Measurements from ENCODE around the gene ATXN7L3B.

The ATXN7L3B gene

DNA sequence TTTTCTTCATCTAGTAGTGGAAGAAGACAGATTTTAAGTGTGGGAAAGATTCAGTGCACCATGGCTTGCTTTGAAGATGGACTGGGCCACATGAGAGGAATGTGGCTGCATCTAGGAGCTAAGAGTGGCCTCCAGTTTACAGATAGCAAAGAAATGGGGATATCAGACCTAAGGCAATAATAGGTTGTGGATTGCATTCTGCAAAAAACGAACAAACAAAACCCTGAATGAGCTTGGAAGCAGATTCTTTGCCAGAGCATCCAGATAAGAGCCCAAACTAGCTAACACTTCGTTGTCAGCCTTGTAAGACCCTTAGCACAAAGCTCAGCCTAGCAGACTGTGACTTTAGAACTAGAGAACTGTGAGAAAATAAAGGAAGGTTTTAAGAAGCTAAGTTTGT lies 9.6 kb downstream of the ATXN7L3B start:
- DNase-seq (ENCODE audit: insufficient read length, low spot score), result no peak
- no peak for FAIRE-seq

DNA sequence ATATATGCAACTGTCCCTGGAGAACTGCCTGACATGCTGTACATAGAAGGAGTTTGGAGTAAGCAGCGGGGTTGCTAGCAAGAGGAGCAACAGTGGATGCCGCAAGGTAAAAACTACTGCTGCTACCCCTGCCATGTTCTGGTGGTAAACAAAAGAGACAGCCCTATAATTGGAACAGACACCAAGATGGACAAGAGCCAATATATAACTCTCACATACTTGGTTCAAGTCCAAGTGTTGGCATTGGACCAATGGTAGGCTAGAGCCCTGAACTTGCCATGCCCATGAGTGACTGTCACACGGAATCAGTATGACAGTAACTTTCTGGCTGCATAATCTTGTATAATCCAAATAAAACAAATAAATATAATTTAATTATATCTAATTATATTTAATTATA lies 13.7 kb downstream of the ATXN7L3B start:
- DNase-seq (ENCODE audit: insufficient read length, low spot score) (no peak), FAIRE-seq (no peak)

DNA sequence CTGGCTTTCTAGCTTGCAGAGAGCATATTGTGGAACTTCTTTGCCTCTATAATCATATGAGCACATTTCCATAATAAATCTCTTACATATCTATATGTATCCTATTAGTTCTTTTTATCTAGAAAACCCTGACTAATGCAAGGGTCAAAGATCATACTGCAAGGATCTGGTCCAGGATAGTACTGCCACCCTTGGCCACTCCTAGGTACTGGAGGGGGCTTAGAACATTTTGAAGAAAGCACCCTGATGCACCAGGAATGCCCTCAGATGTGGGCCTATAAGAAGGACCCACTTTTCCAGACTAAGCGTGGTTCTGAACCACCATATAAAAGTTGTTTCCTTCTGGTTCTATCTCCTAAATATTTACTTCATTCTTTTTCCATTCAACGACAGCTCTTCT lies 14.6 kb downstream of the ATXN7L3B start:
- FAIRE-seq, result no peak
- DNase-seq (ENCODE audit: insufficient read length, low spot score), result no peak

DNA sequence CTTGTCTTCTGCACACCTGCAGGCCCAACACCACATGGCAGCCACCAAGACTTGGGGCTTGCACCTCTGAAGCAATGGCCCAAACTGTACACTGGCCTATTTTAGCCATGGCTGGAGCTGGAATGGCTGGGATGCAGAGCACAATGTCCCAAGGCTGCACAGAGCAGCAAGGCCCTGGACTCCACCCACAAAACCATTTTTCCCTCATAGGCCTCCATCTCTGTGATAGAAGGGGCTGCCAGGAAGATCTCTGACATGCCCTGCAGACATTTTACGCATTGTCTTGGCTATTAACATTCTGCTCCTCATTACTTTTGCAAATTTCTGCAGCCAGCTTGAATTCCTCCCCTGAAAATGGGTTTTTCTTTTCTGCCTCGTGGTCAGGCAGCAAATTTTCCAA lies 22.1 kb downstream of the ATXN7L3B start:
- FAIRE-seq (no peak), DNase-seq (ENCODE audit: insufficient read length, low spot score) (no peak)

DNA sequence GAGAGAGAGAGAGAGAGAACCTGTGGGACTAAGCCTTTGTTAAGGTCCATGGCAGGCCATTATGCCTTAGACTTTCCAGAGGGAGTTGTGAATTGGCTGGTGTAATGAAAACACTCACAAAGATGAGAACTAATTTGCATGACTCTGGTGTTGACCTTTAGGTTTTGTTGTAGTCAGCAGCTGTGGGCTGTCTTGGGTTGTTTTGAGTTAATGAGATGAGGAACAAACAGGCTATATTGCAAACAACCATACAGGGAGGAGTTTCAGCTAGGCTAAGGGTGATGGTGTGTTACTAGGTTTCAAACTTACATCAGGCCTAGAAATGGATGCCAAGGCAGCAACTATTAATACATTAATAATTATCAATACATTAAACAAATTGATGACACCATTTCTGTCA lies 26.3 kb downstream of the ATXN7L3B start:
- FAIRE-seq (no peak), DNase-seq (ENCODE audit: insufficient read length, low spot score) (no peak)

DNA sequence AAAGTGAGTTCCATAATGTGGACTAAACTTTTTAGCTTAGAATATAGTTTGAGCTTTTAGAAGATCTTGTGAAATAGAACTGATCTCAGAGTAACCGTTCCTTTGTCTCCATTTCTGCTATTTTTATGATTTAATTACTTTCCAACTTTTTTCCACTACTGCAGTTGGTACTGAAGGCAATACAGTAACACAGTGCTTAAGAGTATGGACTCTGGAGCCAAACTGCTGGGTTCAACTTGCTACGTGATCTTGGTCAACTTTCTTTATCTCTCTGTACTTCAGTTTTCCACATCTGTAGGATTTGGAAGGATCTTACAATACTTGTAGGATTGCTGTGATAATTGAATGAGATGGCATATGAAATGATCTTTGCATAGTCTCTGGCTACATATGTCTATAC lies 40.9 kb downstream of the ATXN7L3B start:
- FAIRE-seq (no peak), DNase-seq (ENCODE audit: insufficient read length, low spot score) (no peak)

DNA sequence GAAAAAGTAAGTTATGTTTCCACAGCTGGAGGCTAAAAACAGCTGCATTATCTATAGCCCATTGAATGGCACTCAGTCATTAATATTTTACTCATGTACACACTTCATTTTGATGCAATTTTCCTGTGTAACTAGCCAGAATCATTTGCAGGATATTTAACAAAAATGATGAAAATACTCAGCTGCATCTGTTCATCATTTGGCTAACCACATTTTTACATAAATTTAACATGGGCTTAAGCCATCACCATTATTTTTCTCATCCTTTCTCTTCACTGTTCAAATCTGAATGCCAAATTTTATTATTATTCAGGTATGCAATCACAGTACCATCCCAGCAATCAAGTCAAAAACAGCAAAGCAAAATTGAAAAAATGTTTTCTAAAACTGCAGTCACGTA lies 41.8 kb downstream of the ATXN7L3B start:
- DNase-seq (ENCODE audit: insufficient read length, low spot score) (no peak), FAIRE-seq (no peak)

DNA sequence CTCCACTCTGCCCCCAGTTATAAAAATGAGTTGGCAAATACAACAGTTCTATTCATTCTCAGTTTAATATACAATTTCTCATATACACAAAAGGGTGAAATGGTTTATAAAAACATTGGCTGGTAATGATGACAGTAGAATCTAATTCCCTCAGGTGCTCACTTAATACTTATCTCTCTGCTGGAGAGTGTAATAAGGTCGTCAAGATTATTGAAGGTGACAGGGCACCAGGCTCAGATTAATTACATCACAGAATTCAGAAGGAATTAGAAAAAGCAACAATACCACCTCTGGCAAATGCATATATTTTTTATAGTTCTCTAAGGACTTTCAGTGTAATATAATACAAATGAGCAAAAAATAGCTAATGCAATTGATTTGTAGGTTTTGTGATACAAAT lies 42.3 kb downstream of the ATXN7L3B start:
- DNase-seq (ENCODE audit: insufficient read length, low spot score), result no peak
- FAIRE-seq, result no peak

DNA sequence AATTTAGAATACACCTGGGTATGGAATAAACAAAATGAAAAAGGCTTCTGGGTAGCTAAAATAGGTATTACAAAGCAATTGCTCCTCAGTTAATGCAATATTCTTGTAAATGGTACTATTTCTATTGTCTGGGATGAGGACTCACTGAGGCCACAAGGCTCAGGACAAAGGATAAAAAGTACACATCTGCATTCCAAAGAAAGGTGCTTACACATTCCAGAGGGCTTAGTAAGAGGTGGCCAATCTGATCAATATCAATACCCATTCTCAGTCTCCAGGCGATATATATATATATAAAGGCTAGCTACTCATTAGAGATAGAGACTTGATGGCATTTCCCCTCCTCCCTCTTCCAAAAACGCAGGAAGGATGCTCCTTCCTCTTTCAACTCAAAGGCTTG lies 43.8 kb downstream of the ATXN7L3B start:
- FAIRE-seq, result no peak

DNA sequence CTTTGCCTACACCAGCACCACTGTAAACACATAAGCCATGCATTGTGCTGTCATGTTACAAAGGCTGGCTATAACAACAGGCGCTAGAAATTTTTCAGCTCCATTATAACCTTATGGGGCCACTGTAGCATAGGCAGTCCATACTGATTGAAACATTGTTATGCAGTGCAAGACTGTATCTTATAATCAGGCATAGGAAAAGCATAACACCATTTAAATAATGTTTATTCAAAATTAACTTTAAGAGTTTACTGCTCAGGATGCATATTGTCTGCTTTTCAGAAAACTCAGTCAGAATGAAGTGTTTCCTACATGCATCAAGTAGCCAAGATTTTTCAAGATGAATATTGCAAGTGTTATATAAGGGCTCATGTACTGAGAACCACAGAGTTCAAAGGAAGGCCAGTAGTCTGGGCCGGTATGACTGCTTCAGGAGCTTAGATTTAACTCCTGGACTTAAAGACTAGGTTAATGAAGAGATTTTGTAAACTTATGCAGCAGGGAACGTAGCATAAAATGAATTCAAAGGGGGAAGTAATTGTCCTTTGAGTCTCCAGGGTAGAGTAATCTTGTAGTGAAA lies 46.9 kb downstream of the ATXN7L3B start:
- no peak for DNase-seq (ENCODE audit: insufficient read length, low spot score)
- FAIRE-seq, result no peak

More for the DNA sequence above, 43.8 kb downstream of the ATXN7L3B start:
- no peak for DNase-seq (ENCODE audit: insufficient read length, low spot score)

DNA sequence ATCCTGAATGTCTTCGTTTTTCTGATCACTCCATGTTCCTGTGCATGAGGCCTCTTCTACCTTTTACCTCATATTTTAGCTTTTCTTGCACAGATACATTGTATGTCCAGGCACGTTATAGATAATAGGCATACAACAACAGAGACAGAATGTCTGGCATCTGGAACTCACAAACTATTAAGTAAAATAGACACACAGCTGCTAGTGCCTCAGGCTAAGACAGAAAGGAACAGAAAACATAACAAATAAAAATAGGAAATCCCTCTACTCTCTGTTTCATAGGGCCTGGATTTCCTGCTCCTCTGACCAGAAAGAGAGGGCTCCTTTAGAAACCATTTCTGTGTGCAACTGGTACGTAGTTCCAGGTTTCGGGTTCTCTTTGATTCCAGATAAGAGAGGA lies 48.6 kb downstream of the ATXN7L3B start:
- DNase-seq (ENCODE audit: insufficient read length, low spot score) (no peak), FAIRE-seq (no peak)

Data from GM19239 (cell line).